SH-SY5Y (cell line): ENCODE data around the gene TMEM86B.

Source experiments
- GATA2 ChIP-seq: IDR thresholded peaks from 2 replicates; pipeline ENCODE4 v1.6.1; 2011; ENCODE audit warnings: mild to moderate bottlenecking, low read depth, low read length
- GATA3 ChIP-seq: IDR thresholded peaks from 2 replicates; pipeline ENCODE4 v1.6.1; 2011; ENCODE audit warnings: low read depth, mild to moderate bottlenecking, low read length, moderate library complexity

Gene TMEM86B, protein sequence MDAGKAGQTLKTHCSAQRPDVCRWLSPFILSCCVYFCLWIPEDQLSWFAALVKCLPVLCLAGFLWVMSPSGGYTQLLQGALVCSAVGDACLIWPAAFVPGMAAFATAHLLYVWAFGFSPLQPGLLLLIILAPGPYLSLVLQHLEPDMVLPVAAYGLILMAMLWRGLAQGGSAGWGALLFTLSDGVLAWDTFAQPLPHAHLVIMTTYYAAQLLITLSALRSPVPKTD

DNA sequence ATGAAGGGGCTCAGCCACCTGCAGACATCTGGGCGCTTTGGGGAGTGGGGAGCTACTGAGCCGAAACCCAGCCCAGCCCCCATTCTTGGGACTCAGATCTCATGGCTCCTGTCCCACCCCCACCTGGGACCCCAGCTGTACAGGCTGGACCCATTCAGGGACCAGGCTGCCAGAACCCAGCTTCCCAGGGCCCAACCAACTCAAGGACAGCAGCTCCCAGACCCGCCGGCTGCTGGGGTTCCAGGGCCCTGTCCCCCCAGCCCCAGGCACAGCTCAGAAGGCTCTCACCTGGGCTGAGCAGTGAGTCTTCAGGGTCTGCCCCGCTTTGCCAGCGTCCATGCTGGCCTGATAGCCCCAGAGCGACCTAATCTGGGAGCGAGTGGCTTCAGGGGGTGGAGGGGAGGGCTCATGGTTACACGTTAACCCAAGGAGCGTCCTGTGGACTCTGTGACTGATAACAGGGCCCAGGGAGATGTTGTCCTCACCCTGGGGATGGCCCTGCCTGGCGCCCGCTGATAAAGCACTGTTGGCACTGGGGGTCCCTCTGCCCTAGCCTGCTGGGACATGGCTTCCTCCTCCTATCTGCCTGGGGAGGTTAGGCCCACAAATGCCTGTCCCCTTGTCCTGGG lies at the start of gene TMEM86B:
Gene TMEM86B, minus strand, starts transcription at position 361 of the 629 bp plus-strand sequence. Its CDS starts 22 bp downstream, at position 339.
- TF ChIP-seq GATA3 (no peak), GATA2 (no peak)

DNA sequence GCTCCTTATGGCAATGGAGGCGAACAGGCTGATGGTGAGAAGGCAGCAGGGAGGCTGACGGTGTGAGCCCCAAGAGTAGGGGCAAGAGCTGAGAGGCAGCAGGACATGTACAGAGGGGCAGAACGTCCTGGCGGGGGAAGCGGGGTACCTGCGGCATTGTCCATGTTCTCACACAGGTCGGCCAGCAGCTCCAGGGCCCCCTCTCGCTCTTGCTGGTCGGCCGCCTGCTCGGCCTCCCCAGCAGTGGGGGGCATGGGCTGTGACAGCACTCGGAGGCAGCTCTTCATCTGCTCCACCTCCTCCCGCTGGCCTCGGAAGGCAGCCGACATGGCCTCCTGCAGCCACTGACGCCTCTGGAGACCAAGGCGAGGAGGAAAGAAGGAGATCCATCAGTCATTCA lies 48.9 kb upstream of the TMEM86B start:
- TF ChIP-seq GATA2, result no peak
- no peak for TF ChIP-seq GATA3

DNA sequence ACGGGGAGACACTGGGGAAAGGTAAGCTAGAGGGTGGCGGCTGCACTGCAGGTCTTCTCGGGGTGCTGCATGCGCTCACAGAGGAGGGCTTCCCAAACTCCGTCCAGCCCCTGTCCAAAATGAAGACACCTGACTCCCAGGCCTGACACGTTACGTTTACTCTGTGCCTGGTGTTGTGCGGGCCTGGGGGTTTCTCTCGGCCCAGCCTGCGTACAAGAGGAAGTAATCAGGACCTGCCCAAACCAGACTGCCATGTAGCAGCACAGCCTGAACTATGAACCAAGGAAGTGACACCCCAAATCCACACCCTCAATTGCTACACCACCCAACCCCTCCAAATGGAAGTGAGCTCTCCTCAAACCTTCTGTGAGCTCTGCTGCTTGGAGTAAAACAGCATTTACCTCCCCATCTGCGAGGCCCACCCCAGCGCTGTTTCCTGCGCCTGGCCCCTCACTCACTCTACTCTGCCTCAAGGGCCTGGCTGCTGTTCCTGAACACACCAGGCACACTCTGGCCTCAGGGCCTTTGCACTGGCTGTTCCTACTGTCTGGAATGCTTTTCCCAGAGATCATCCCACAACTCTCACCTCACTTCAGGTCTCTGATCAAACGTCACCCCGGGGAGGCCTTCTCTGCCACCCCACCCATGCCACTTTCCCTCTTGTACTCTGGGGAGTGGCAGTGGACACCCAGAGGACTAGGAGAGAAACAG lies 48.3 kb upstream of the TMEM86B start:
- no peak for TF ChIP-seq GATA2
- no peak for TF ChIP-seq GATA3

DNA sequence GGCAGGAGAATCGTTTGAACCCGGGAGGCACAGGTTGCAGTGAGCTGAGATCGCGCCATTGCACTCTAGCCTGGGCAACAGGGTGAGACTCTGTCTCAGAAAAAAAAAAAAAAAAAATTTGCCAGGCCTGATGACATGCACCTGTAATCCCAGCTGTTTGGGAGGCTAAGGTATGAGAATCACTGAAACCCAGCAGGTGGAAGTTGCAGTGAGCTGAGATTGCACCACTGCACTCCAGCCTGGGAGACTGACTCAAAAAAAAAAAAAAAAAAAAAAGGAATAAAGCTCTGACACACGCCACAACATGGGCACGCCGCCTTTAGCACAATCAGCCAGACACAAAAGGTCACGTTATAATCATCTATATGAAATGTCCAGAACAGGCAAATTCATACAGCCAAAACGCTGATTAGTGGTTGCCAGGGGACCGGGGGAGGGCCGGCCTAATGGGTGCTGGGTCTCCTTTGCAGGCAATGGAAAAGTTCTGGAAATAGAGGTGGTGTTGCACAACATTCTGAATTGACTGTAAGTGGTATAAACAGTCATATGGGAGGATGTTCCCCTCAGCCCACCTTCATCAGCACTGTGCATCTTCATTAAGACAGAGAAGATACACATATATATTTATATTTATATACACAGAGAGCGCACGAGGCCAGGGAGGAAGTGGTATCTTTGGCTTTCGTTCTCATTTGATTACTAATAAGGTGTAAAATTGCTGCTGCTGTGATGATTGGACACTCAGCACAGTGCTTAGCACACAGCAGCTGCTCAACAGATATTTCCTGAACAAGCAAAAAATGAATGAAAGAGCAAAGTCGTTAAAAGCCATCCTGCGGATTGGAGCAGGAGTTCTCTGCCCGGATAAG lies 47.5 kb upstream of the TMEM86B start:
- no peak for TF ChIP-seq GATA3
- no peak for TF ChIP-seq GATA2

DNA sequence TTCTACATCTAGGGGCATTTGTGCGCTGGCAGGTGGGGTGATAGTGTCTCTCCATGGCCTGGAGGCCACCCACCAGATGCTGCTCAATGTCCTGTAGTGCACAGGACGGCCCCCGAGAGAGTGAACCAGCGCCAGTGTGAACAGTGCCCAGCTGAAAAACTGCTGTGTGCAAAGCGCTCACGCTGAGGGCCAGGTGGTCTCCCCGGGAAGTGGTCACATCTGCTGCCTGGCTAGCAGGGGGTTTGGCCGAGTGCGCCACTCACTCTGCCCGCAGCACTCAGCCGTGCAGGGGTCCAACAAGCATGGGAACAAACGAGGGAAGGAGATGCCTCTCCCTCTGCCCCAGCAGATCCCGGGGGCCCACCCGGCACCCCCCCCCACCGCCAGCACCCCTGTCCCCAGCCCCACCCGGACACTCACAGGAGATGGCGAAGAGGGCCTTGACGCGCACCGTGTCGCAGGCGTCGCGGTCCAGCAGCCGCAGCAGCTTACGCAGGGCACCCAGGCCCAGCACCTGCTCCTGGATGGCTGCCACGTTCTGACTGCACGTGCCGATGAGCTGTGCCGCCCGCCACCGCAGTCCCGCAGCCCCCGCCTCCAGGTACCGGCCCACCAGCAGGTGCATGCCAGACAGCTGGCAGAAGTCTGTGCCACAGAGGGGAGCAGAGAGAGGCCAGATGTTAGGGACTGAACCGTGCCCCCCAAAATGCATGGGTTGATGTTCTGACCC lies 45.6 kb upstream of the TMEM86B start:
- no peak for TF ChIP-seq GATA3

DNA sequence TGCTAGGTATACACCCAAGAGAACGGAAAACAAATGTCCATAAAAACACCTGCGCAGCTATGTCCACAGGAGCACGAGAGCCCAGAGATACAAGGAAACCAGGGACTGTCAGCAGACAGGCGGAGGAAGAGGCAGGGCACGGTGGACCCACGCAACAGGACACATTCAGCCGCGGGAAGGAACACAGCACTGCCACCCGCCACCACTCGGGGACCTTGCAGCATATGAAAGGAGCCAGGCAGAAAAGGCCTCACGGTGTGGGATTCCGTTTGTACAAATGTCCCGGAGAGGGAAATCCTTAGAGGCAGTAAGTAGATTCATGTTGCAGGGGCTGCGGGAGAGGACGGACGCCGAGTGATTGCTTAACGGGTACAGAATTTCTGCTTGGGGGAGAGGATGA lies 43.6 kb upstream of the TMEM86B start:
- TF ChIP-seq GATA2 (no peak), GATA3 (no peak)

DNA sequence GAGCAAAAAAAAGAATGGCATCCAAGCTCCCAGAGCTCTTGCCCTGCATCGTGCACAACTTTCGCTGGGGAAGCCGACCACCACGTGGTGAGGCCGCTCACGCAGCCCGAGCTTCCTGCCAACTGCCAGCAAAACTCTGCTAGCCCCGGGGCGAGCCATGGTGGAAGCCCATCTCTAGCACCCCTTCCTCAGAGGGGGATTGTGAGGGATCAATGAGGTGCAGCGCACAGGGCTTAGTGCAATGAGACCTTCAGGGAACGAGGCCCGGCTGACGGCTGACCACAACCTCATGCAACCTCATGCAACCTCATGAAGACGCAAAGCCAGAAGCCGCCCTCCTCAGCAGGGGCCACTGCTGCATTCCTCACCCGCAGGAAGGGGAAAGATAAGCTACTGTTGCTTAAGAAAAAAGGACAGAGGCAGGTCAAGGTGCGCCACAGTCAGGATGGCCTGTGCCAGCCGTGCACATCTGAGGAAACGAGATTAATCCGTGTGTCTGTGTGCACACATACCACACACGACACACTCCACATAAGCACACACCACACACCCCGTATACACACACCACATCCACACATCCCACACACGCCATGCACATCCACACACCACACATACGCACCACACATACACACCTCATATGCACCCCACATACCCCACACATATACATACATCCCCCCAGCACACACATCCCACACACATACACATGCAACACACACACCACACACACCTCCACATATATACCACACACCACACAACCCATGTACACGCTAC lies 41.8 kb upstream of the TMEM86B start:
- TF ChIP-seq GATA3 (no peak), GATA2 (no peak)

DNA sequence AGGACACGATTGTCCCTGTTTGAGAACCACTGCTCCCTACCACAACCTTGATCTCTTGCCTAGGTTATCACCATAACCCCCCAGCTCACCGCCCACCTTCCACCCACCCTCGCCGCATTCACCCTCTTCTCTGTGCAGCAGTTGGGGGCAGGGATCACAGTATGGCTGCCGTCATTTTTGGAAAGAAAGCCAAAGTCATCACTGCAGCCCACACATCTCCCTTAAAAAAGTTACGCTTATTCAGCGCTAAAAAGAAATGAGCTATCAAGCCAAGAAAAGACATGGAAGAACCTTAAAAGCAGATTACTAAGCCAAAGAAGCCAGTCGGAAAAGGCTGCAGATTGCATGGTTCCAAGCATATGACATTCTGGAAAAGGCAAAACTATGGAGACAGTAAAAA lies 40.7 kb upstream of the TMEM86B start:
- TF ChIP-seq GATA3 (no peak), GATA2 (no peak)

DNA sequence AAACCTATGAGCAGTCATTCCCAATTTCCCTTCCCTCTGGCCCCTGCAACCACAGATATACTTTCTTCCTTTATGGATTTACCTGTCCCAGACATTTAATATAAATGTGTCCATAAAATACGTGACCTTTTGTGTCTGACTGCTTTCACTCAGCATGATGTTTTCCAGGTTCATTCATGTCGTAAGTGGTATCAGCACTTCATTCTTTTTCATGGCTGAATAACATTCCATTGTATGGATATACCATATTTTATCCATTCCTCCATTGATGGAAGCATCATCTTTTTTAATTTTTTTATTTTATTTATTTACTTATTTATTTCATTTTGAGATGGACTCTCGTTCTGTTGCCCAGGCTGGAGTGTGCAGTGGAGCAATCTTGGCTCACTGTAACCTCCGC lies 38.3 kb upstream of the TMEM86B start:
- TF ChIP-seq GATA3 (no peak), GATA2 (no peak)

DNA sequence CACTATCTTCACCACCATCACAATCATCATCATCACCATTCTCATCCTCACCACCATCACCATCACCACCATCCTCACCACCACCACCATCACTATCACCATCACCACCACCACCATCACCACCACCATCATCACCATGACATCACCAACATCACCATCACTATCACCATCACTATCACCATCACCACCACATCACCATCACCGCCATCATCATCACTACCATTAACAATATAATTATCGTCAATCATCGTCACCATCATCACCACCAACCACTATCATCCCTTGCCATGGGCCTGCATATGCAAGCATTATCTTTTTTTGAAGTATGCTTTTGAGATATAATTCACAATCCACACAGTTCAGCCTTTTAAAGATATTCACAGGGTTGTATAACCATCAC lies 37.8 kb upstream of the TMEM86B start:
- TF ChIP-seq GATA2 (no peak), GATA3 (no peak)

DNA sequence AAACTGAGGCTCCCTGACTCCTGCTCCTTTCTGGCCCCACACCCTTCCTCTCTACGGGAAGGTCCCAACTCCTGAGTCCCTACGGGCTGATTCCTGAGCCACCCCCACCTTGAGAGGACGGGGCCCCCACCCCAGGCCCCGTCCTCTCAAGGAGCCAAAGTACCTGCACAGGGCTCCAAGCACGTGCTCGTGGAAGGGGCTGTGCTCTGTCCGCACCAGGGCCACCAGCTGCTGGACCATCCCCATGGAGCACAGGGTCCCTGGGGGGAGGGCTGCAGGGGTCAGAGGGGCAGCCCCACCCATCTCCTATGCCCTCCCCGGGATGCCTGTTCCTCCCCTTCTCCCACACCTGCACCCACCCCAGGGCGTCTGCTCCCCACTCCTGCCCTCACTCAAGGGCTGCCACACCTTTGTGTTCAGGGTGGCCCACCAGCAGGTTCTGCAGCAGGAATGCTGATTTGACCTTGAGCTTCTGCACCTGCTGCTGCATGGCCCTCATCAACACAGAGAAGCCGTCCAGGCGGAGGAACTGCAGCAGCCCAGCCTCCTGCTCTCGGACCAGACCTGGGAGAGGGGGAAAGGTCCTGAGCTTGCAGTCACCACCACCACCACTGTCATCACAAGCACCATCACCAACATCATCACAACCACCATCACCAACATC lies 37.3 kb upstream of the TMEM86B start:
- no peak for TF ChIP-seq GATA3
- no peak for TF ChIP-seq GATA2

DNA sequence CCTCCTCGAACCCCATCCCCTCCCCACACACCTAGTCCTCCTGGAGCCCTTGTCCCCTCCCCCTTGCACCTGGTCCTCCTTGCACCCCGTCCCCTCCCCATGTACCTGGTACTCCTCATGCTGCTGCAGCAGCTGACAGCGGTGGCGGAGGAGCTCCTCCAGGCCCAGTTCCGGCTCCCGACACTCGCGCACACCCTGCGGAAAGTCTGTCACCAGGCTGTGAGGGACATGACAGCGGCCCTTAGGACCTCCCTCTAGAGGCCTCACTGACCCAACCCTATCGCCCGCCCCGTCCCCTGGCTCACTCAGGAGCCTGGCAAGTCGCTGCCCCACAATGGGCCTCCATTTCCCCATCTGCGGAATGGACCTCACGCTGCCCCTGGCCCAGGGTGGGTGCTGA lies 36.6 kb upstream of the TMEM86B start:
- TF ChIP-seq GATA3 (no peak), GATA2 (no peak)

DNA sequence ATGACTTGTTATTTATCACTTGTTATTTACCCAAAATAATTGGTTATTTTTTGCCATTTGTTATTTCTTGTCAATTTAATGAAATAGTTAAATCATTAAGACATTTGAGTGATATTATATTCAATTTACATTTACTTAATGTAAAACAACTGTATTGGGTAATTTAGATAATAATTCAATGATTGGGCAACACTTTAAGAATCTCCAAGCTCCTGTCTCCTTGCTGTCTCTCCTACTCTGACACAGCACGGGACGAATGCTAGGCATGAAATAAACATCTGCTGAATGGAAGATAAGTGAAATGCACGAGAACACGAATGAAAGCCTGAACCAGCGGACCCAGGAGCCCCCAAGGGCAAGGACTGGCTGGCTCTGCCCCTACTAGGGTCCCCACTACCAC lies 36.0 kb upstream of the TMEM86B start:
- TF ChIP-seq GATA2 (no peak), GATA3 (no peak)
